HEK293 (cell line): ENCODE measurements around the gene H2BK1.

Experiments
- AEBP2 ChIP-seq: fragments of 450-650 bp; formaldehyde crosslinking; IDR thresholded peaks from 2 replicates; pipeline ENCODE4 v1.5.1; 2016; ENCODE audit warnings: missing biosample characterization, missing genetic modification characterization, borderline replicate concordance
- BCL11A ChIP-seq: fragments of 450-650 bp; formaldehyde crosslinking; IDR thresholded peaks from 2 replicates; pipeline ENCODE4 v1.5.1; 2016; ENCODE audit warnings: low read depth, missing biosample characterization, missing genetic modification characterization
- GLI4 ChIP-seq: fragments of 450-650 bp; formaldehyde crosslinking; IDR thresholded peaks from 2 replicates; pipeline ENCODE4 v1.5.1; 2016; ENCODE audit warnings: missing biosample characterization, missing genetic modification characterization
- GLIS2 ChIP-seq: fragments of 450-650 bp; formaldehyde crosslinking; IDR thresholded peaks from 2 replicates; pipeline ENCODE4 v1.5.1; 2016; ENCODE audit warnings: missing biosample characterization, missing genetic modification characterization
- HOXA7 ChIP-seq: sonication (generic); formaldehyde crosslinking; IDR thresholded peaks from 2 replicates; pipeline ENCODE4 v1.8.1; 2022; ENCODE audit warnings: missing genetic modification reagents, borderline replicate concordance
- IKZF3 ChIP-seq: fragments of 450-650 bp; IDR thresholded peaks from 2 replicates; pipeline ENCODE4 v1.5.0; 2018; ENCODE audit warnings: missing biosample characterization, mild to moderate bottlenecking, missing genetic modification characterization, moderate library complexity
- KLF10 ChIP-seq: fragments of 450-650 bp; IDR thresholded peaks from 2 replicates; pipeline ENCODE4 v1.5.1; 2018; ENCODE audit warnings: missing biosample characterization, mild to moderate bottlenecking, missing genetic modification characterization
- SP7 ChIP-seq: fragments of 450-650 bp; formaldehyde crosslinking; IDR thresholded peaks from 2 replicates; pipeline ENCODE4 v1.5.1; 2016; ENCODE audit warnings: missing biosample characterization, missing genetic modification characterization
- ZBTB17 ChIP-seq: fragments of 450-650 bp; formaldehyde crosslinking; IDR thresholded peaks from 2 replicates; pipeline ENCODE4 v1.5.1; 2016; ENCODE audit warnings: missing biosample characterization, missing genetic modification characterization
- ZBTB20 ChIP-seq: fragments of 450-650 bp; formaldehyde crosslinking; IDR thresholded peaks from 2 replicates; pipeline ENCODE4 v1.5.1; 2016; ENCODE audit warnings: missing biosample characterization, missing genetic modification characterization
- ZBTB7A ChIP-seq: fragments of 450-650 bp; formaldehyde crosslinking; IDR thresholded peaks from 2 replicates; pipeline ENCODE4 v1.5.1; 2016; ENCODE audit warnings: low read depth, missing biosample characterization, missing genetic modification characterization
- ZFHX2 ChIP-seq: fragments of 450-650 bp; formaldehyde crosslinking; conservative IDR thresholded peaks from 2 replicates; pipeline ENCODE4 v1.5.1; 2016; ENCODE audit warnings: missing biosample characterization, missing genetic modification characterization
- ZFP3 ChIP-seq: fragments of 450-650 bp; formaldehyde crosslinking; IDR thresholded peaks from 2 replicates; pipeline ENCODE4 v1.5.1; 2016; ENCODE audit warnings: low read depth, missing biosample characterization, missing genetic modification characterization
- ZIC2 ChIP-seq: fragments of 450-650 bp; formaldehyde crosslinking; IDR thresholded peaks from 2 replicates; pipeline ENCODE4 v1.5.1; 2016; ENCODE audit warnings: missing biosample characterization, missing genetic modification characterization
- ZNF10 ChIP-seq: fragments of 450-650 bp; formaldehyde crosslinking; IDR thresholded peaks from 2 replicates; pipeline ENCODE4 v1.5.1; 2017; ENCODE audit warnings: missing biosample characterization, missing genetic modification characterization
- ZNF184 ChIP-seq: fragments of 450-650 bp; IDR thresholded peaks from 2 replicates; pipeline ENCODE4 v1.5.1; 2018; ENCODE audit warnings: missing biosample characterization, mild to moderate bottlenecking, missing genetic modification characterization
- ZNF214 ChIP-seq: fragments of 450-650 bp; formaldehyde crosslinking; IDR thresholded peaks from 2 replicates; pipeline ENCODE4 v1.5.1; 2017; ENCODE audit warnings: missing biosample characterization, mild to moderate bottlenecking, missing genetic modification characterization, borderline replicate concordance
- ZNF248 ChIP-seq: fragments of 450-650 bp; formaldehyde crosslinking; IDR thresholded peaks from 2 replicates; pipeline ENCODE4 v1.5.1; 2017; ENCODE audit warnings: missing biosample characterization, missing genetic modification characterization
- ZNF274 ChIP-seq, 2 experiments: fragments of 200-500 bp in 1 of 2; fragments of 450-650 bp in 1 of 2; sonication (Bioruptor generic) in 1 of 2; formaldehyde crosslinking in 1 of 2; IDR thresholded peaks; 2 replicates each; pipeline versions ENCODE4 v1.5.1 to v1.6.1; 2014 to 2016; ENCODE audit warnings: borderline replicate concordance in 1 of 2, inconsistent platforms in 1 of 2, low read length in 1 of 2, missing biosample characterization in 1 of 2, missing genetic modification characterization in 1 of 2
- ZNF292 ChIP-seq: fragments of 450-650 bp; formaldehyde crosslinking; IDR thresholded peaks from 2 replicates; pipeline ENCODE4 v1.5.1; 2016; ENCODE audit warnings: low read depth, missing biosample characterization, missing genetic modification characterization, borderline replicate concordance
- ZNF335 ChIP-seq: fragments of 450-650 bp; formaldehyde crosslinking; conservative IDR thresholded peaks from 2 replicates; pipeline ENCODE4 v1.5.1; 2016; ENCODE audit warnings: missing biosample characterization, missing genetic modification characterization
- ZNF426 ChIP-seq: fragments of 450-650 bp; formaldehyde crosslinking; IDR thresholded peaks from 2 replicates; pipeline ENCODE4 v1.5.1; 2017; ENCODE audit warnings: missing biosample characterization, missing genetic modification characterization, mild to moderate bottlenecking, inconsistent platforms, moderate library complexity
- ZNF473 ChIP-seq: fragments of 450-650 bp; formaldehyde crosslinking; IDR thresholded peaks from 2 replicates; pipeline ENCODE4 v1.5.1; 2017; ENCODE audit warnings: missing biosample characterization, missing genetic modification characterization
- ZNF501 ChIP-seq: fragments of 450-650 bp; formaldehyde crosslinking; IDR thresholded peaks from 2 replicates; pipeline ENCODE4 v1.5.1; 2016; ENCODE audit warnings: missing biosample characterization, missing genetic modification characterization
- ZNF558 ChIP-seq: fragments of 450-650 bp; formaldehyde crosslinking; IDR thresholded peaks from 2 replicates; pipeline ENCODE4 v1.5.1; 2016; ENCODE audit warnings: missing biosample characterization, missing genetic modification characterization
- ZNF660 ChIP-seq: fragments of 450-650 bp; IDR thresholded peaks from 2 replicates; pipeline ENCODE4 v1.5.1; 2018; ENCODE audit warnings: missing biosample characterization, mild to moderate bottlenecking, missing genetic modification characterization
- ZNF704 ChIP-seq: fragments of 450-650 bp; formaldehyde crosslinking; IDR thresholded peaks from 2 replicates; pipeline ENCODE4 v1.5.1; 2016; ENCODE audit warnings: missing biosample characterization, missing genetic modification characterization
- ZNF76 ChIP-seq: fragments of 450-650 bp; formaldehyde crosslinking; IDR thresholded peaks from 2 replicates; pipeline ENCODE4; 2016; ENCODE audit warnings: low read depth, missing biosample characterization, missing genetic modification characterization, borderline replicate concordance
- ZNF768 ChIP-seq: fragments of 450-650 bp; formaldehyde crosslinking; IDR thresholded peaks from 2 replicates; pipeline ENCODE4 v1.5.1; 2018; ENCODE audit warnings: missing biosample characterization, mild to moderate bottlenecking, missing genetic modification characterization
- ZNF785 ChIP-seq: fragments of 450-650 bp; formaldehyde crosslinking; IDR thresholded peaks from 2 replicates; pipeline ENCODE4 v1.5.1; 2016; ENCODE audit warnings: missing biosample characterization, missing genetic modification characterization
- ZNF791 ChIP-seq: fragments of 450-650 bp; formaldehyde crosslinking; IDR thresholded peaks from 2 replicates; pipeline ENCODE4 v1.5.1; 2016; ENCODE audit warnings: missing biosample characterization, missing genetic modification characterization
- ZNF792 ChIP-seq: fragments of 450-650 bp; formaldehyde crosslinking; IDR thresholded peaks from 2 replicates; pipeline ENCODE4 v1.5.1; 2016; ENCODE audit warnings: missing biosample characterization, missing genetic modification characterization
- ZNF843 ChIP-seq: fragments of 450-650 bp; formaldehyde crosslinking; IDR thresholded peaks from 2 replicates; pipeline ENCODE4 v1.5.1; 2016; ENCODE audit warnings: missing biosample characterization, missing genetic modification characterization
- ZSCAN16 ChIP-seq: fragments of 450-650 bp; formaldehyde crosslinking; IDR thresholded peaks from 2 replicates; pipeline ENCODE4 v1.5.1; 2016; ENCODE audit warnings: missing biosample characterization, missing genetic modification characterization
- TF ChIP-seq, protein P1 (sequence below): fragments of 450-650 bp; formaldehyde crosslinking; IDR thresholded peaks from 2 replicates; pipeline ENCODE4 v1.5.1; 2016; ENCODE audit warnings: missing biosample characterization, missing genetic modification characterization

H2BK1 gene

DNA sequence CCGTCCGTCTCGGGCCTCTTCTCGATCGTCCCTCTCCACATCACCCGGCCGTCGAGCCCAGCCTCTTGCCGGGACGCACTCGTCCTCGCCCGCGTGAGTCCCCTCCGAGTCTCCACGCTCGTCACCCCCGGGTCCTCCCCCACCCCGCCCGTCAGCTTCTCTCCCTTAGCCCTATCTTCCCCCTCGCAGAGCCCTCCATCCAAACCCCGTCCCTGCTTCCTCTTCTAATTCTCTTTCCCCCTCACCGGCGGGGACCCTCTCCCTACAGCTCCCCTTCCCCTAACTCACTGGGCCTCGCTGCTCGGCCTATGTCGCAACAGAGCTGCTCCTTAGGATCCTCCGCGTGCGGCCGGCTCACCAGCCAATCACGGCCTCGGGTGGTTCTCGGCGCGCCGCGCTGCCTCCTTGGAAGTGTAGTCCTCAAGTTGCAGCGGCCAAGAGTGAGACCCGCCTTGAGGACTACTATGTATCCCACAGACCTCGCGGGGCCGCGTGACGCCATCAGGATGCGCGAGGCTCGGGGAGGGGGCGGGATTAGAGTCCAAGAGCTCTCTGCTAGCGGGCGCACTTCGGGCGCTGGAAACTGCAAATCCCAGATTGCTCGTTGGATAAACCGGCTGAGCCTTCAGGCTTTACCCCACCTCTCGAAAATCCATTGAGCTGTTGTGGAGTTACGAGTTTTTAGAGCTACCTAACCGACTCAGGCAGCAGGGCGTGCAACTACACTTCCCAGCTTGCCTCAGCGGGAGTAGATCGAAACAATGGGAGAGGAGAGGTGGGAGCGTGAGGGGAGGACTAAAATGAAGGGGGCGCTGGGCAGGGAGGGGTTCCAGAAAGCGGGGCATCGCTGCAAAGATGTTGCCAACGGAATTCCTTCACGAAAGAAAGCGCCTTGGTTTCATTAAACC, 16.8 kb upstream of the H2BK1 start, which contains the start of gene ABCF2 (continued):
- TF ChIP-seq, protein P1, sequence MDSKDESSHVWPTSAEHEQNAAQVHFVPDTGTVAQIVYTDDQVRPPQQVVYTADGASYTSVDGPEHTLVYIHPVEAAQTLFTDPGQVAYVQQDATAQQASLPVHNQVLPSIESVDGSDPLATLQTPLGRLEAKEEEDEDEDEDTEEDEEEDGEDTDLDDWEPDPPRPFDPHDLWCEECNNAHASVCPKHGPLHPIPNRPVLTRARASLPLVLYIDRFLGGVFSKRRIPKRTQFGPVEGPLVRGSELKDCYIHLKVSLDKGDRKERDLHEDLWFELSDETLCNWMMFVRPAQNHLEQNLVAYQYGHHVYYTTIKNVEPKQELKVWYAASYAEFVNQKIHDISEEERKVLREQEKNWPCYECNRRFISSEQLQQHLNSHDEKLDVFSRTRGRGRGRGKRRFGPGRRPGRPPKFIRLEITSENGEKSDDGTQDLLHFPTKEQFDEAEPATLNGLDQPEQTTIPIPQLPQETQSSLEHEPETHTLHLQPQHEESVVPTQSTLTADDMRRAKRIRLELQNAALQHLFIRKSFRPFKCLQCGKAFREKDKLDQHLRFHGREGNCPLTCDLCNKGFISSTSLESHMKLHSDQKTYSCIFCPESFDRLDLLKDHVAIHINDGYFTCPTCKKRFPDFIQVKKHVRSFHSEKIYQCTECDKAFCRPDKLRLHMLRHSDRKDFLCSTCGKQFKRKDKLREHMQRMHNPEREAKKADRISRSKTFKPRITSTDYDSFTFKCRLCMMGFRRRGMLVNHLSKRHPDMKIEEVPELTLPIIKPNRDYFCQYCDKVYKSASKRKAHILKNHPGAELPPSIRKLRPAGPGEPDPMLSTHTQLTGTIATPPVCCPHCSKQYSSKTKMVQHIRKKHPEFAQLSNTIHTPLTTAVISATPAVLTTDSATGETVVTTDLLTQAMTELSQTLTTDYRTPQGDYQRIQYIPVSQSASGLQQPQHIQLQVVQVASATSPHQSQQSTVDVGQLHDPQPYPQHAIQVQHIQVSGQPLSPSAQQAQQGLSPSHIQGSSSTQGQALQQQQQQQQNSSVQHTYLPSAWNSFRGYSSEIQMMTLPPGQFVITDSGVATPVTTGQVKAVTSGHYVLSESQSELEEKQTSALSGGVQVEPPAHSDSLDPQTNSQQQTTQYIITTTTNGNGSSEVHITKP (tag by site-specific recombination): peak; percentile 95
- no peak; the same call in 1 of the 2 replicates for TF ChIP-seq ZNF501 (tag by site-specific recombination)
- TF ChIP-seq ZNF248 (tag by site-specific recombination): no peak
- peak; percentile 80; the same call in 1 of the 2 replicates for TF ChIP-seq ZBTB20 (tag by site-specific recombination)
- TF ChIP-seq ZNF335 (tag by site-specific recombination): peak; percentile 92
- 0 out of 2 replicates have a peak, but pooled peaks have one; percentile 13 for TF ChIP-seq ZNF843
- TF ChIP-seq SP7 (tag by site-specific recombination): peak; percentile 42; the same call in 1 of the 2 replicates
- no peak for TF ChIP-seq ZNF184
- no peak for TF ChIP-seq ZNF473
- TF ChIP-seq AEBP2 (tag by site-specific recombination): no peak
- peak; percentile 99 for TF ChIP-seq ZNF76 (tag by site-specific recombination)
- peak; percentile 72 for TF ChIP-seq ZIC2 (tag by site-specific recombination)
- TF ChIP-seq ZNF426 (tag by site-specific recombination): no peak
- TF ChIP-seq HOXA7 (CRISPR knock-in tag): no peak
- TF ChIP-seq KLF10 (tag by site-specific recombination): no peak
- TF ChIP-seq ZNF558: 0 out of 2 replicates have a peak, but pooled peaks have one; percentile 11
- TF ChIP-seq ZNF791 (tag by site-specific recombination): no peak
- TF ChIP-seq ZNF785 (tag by site-specific recombination): 0 out of 2 replicates have a peak, but pooled peaks have one; percentile 25
- peak; percentile 50; the same call in 1 of the 2 replicates for TF ChIP-seq GLI4 (tag by site-specific recombination)
- no peak for TF ChIP-seq ZNF292 (tag by site-specific recombination)
- peak; percentile 87 for TF ChIP-seq IKZF3 (tag by site-specific recombination)
- peak; percentile 98 for TF ChIP-seq ZBTB17 (tag by site-specific recombination)
- TF ChIP-seq ZNF214 (tag by site-specific recombination): no peak
- TF ChIP-seq ZFP3: peak; percentile 62; the same call in 1 of the 2 replicates
- no peak for TF ChIP-seq ZNF274 (IDR thresholded peaks at IDR 0.05; ENCODE audit: low read length)
- TF ChIP-seq ZNF274 (tag by site-specific recombination; IDR thresholded peaks at IDR 0.05; ENCODE audit: borderline replicate concordance): no peak
- no peak for TF ChIP-seq ZNF768
- no peak for TF ChIP-seq ZNF792 (tag by site-specific recombination)
- TF ChIP-seq ZNF10 (tag by site-specific recombination): no peak; the same call in 1 of the 2 replicates
- TF ChIP-seq ZNF704 (tag by site-specific recombination): peak; percentile 88
- 0 out of 2 replicates have a peak, but pooled peaks have one; percentile 15 for TF ChIP-seq ZFHX2 (tag by site-specific recombination)
- TF ChIP-seq ZBTB7A: peak; percentile 79; the same call in 1 of the 2 replicates
- TF ChIP-seq ZNF660 (tag by site-specific recombination): peak; percentile 89
- TF ChIP-seq ZSCAN16 (tag by site-specific recombination): no peak
- TF ChIP-seq GLIS2 (tag by site-specific recombination): peak; percentile 63
- no peak for TF ChIP-seq BCL11A (tag by site-specific recombination)
